Tibial nerve (tissue), 3 donors: ENCODE measurements around the gene PILRB.

Source experiments
- POLR2A ChIP-seq, 2 donors: fragments of 450-650 bp; IDR thresholded peaks; one replicate each; pipeline ENCODE4 v1.6.1; 2017; ENCODE audit warnings: antibody characterized with exemption in 2 of 2, mild to moderate bottlenecking in 2 of 2, moderate library complexity in 2 of 2
- TF ChIP-seq, protein P1 (sequence below), 5 experiments: fragments of 200-600 bp in 3 of 5; fragments of 450-650 bp in 2 of 5; sonication (generic) in 3 of 5; IDR thresholded peaks; one replicate each; pipeline ENCODE4 v1.5.1; 2016 to 2019; ENCODE audit warnings: antibody characterized with exemption in 5 of 5, mild to moderate bottlenecking in 3 of 5, moderate library complexity in 2 of 5

- no peak for TF ChIP-seq POLR2A (IDR thresholded peaks at IDR 0.05)
- TF ChIP-seq, protein P1, sequence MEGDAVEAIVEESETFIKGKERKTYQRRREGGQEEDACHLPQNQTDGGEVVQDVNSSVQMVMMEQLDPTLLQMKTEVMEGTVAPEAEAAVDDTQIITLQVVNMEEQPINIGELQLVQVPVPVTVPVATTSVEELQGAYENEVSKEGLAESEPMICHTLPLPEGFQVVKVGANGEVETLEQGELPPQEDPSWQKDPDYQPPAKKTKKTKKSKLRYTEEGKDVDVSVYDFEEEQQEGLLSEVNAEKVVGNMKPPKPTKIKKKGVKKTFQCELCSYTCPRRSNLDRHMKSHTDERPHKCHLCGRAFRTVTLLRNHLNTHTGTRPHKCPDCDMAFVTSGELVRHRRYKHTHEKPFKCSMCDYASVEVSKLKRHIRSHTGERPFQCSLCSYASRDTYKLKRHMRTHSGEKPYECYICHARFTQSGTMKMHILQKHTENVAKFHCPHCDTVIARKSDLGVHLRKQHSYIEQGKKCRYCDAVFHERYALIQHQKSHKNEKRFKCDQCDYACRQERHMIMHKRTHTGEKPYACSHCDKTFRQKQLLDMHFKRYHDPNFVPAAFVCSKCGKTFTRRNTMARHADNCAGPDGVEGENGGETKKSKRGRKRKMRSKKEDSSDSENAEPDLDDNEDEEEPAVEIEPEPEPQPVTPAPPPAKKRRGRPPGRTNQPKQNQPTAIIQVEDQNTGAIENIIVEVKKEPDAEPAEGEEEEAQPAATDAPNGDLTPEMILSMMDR (IDR thresholded peaks at IDR 0.05), result no peak
Measured at GRCh38 chr7:100349757-100350156, 8.2 kb upstream of the PILRB start.
